VCaP (cell line): ENCODE measurements around the gene PRKCA.

Experiments
- H3K27ac ChIP-seq: fragments of 450-650 bp; 2 replicates; pipeline ENCODE4 v1.5.1; 2017
- CTCF ChIP-seq: fragments of 450-650 bp; conservative IDR thresholded peaks from 2 replicates; pipeline ENCODE4 v1.5.1; 2017; ENCODE audit warnings: mild to moderate bottlenecking, moderate library complexity

Gene PRKCA

DNA sequence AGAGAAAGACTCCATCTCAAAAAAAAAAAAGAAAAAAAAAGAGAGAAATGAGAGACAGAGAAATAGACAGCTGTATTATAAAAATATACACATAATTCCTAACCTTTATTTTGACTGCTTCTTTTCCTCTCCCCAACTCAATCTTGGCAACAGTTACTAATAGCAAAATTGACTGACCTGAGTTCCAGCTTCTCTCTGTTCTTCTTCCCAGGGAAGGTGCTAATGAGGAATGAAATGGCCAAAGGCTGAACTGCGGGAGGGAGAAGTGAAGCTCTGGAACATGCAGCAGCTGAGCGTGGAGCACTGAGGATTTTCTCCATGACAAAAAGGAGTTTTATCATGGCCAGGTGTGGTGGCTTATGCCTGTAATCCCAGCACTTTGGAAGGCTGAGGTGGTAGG is 25.2 kb upstream of the PRKCA start:
- no peak overlapping the region for H3K27ac ChIP-seq
- TF ChIP-seq CTCF = no peak

DNA sequence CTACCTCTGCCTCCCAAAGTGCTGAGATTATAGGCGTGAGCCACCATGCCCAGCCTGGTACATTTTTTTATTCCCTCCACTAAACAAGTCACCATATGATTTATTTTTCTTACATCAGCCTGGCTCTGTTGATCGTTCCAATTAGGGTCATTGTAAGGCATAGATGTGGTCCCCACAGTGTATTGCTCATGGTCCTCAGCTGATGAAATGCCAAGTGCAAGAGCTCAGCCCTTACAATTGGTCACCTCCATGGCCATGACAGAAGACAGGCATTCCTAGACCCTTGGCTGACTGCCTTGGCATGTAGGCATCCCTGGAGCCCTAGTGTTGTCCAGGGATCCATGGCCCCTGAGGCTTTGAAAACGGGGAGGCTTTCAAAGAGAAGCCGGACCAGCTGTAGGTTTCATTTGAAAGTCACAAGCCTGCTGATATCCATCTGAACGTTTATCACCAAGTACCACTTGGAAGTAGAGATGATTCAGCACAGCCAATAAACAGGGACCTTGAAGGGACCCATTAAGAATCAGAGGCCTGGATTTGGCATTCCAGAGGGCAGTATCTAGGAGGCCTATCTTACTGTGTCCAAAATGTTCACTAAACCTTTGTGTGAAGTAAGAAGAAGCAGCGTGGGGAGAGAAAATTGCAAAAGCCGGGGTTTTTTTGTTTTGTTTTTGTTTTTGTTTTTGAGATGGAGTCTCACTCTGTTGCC is 20.6 kb upstream of the PRKCA start:
- no peak for TF ChIP-seq CTCF
- H3K27ac ChIP-seq = no peak overlapping the region

DNA sequence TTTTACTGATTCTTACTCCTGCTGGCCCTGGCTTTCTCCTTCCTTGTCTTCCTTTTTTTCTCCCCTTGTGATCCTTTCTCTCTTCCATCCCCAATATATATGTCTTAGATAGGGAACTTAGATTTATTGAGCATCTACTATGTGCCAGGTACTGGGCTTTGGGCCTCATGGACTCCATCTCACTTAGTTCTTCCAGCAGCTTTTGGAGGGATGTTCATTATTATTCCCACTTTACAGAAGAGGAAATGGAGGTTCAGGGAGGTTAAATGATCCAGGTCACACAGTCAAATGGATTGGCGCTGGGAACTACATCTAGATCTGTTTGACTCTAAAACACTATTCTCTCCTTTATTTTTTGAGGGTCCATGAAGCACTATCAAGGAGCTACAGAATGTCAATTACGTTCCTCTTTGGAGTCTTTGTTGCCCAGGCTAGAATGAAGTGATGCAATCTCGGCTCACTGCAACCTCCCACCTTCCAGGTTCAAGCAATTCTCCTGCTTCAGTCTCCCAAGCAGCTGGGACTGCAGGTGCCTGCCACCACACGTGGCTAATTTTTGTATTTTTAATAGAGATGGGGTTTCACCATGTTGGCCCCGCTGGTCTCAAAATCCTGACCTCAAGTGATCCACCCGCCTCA is 19.0 kb upstream of the PRKCA start:
- no peak for TF ChIP-seq CTCF

DNA sequence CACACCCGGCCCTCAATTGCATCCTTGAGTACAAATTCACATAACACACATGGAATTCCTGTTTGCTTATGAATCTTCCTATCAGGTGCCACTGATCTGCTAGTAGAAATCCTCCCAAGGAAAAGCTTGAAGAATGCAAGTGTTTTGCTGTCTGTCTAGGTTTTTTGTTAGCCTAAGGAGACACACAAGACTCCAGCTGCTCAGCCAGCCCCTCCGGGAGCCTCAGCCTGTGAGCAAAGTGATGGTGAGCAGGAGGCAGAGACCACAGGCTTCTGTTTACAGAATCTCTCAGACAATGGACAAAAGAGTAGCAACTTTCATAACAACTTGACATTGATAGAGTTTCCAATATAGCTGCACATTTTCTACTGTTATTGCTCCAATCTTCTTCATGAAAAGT is 18.4 kb upstream of the PRKCA start:
- no peak for TF ChIP-seq CTCF
- H3K27ac ChIP-seq = no peak overlapping the region

More for the DNA sequence above, 19.0 kb upstream of the PRKCA start:
- H3K27ac ChIP-seq = no peak overlapping the region

- TF ChIP-seq CTCF = no peak
Measured at GRCh38 chr17:66285149-66285548, 17.3 kb upstream of the PRKCA start.

GRCh38 chr17:66287911-66288310 is 14.5 kb upstream of the PRKCA start:
- no peak for TF ChIP-seq CTCF

More at GRCh38 chr17:66285149-66285548, 17.3 kb upstream of the PRKCA start:
- no peak overlapping the region for H3K27ac ChIP-seq

GRCh38 chr17:66290101-66290722 is 12.2 kb upstream of the PRKCA start:
- TF ChIP-seq CTCF = no peak
- H3K27ac ChIP-seq = no peak overlapping the region

More at GRCh38 chr17:66287911-66288310, 14.5 kb upstream of the PRKCA start:
- H3K27ac ChIP-seq = no peak overlapping the region
